ENCODE results near the gene CUX1.
"Not testable (repeated sequence)": the region's sequence is repeated elsewhere in the genome, so short reads cannot be mapped to it uniquely, and the experiment has no call there.

CUX1 gene

DNA sequence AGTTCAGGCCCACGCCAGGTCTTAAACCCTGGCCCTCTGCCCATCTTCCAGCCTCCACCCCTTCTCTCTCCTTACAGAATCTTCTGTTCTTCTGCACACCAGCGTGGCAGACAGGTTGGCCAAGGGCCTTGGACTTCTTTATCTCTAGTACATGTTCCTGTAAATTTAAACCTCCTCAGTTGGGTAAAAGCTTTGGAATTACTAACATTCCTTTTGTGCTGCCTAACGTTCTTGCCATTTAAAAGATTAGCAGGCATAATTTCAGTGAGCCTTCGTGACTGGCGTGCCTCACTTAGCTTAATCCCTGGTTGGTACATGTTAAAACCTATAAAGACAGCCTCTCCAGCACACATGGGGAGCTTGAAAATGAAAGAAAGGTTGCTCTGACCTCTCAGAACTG lies 192.2 kb downstream of the CUX1 start:
- no peak for DNase-seq (ENCODE audit: low read depth)

DNA sequence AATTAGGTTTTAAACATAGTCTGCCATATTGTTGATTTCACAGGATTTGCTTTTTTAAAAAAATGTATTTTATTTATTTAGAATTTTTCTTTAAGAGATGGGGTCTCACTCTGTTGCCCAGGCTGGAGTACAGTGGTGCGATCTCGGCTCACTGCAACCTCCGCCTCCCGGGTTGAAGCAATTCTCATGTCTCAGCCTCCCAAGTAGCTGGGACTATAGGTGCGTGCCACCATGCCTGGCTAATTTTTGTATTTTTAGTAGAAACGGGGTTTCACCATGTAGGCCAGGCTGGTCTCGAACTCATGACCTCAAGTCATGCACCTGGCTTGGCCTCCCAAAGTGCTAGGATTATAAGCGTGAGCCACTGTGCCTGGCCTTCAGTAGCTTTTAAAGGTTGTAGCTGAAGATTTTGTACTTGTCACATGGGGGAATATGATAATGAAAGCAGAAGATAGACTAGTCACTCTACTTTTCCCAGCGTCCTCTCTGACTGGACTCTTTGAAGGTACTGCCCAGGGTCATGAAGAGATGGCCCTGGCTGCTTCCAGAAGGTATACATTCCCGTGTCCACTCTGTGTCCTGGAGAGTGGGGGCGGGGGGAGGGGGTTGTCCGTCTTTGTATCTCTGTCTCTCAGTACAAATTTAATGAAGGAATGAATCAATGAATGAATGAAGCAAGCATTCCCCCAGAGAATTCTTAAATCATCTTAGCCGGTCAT lies 194.8 kb downstream of the CUX1 start:
- DNase-seq (ENCODE audit: low read depth): not testable (repeated sequence)

DNA sequence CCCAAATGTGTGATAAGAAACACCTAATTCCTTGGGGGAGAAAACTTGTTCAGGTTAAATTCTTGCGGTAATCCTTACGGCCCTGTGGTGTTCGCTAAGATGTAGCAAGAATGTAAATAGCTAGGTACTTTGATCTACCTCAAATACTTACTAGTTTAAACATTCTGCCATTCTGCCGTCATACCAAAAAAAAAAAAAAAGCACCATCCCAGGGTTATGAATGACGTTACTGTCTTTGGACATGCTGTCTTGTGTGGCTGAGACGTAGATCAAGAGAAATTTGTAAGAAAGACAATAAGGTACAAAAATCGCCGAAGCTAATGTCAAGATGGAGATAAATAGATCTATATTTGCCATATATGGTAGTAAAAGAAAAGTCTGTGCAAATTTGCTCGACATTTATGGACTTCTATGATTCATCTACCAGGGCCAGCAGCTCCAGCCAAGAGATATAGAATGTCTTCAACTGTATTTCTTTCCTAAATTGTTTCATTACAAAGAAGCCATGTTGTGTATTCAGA lies 195.6 kb downstream of the CUX1 start:
- no peak for DNase-seq (ENCODE audit: low read depth)

DNA sequence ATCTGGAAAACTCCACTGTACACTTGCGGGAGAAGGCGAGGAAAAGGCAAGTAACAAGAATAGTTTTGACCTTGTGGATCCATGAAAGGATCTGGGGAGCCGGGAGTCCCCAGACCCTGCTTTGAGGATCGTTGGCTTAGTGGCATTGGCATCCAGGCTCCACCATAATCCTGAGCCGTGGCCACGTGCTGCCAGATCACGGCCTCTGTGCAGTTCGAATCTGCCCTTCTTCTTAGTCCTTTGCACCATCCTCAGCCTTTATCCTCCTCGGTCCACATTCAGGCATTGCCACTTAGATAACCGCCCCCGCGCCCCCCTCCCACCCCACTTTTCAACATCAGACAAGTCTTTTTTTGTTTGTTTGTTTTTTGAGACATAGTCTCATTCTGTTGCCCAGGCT lies 201.4 kb downstream of the CUX1 start:
- no peak for DNase-seq (ENCODE audit: low read depth)

DNA sequence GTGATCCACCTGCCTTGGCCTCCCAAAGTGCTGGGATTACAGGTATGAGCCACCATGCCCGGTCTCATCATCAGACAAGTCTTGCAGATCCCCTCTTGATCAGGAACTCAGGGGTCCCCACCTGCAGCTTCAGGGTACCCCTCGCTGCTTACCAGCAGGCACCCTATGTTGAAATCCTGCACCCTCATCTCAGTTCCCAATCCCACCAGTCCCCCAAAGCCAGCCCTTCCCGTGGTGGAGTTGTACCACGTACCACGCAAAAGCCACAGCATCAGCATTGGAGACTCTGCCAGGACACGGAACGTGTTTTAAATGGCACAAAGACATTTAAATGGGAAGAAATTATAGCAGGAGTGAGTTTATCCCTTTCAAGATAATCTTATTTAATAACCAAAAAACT lies 202.0 kb downstream of the CUX1 start:
- no peak for DNase-seq (ENCODE audit: low read depth)

DNA sequence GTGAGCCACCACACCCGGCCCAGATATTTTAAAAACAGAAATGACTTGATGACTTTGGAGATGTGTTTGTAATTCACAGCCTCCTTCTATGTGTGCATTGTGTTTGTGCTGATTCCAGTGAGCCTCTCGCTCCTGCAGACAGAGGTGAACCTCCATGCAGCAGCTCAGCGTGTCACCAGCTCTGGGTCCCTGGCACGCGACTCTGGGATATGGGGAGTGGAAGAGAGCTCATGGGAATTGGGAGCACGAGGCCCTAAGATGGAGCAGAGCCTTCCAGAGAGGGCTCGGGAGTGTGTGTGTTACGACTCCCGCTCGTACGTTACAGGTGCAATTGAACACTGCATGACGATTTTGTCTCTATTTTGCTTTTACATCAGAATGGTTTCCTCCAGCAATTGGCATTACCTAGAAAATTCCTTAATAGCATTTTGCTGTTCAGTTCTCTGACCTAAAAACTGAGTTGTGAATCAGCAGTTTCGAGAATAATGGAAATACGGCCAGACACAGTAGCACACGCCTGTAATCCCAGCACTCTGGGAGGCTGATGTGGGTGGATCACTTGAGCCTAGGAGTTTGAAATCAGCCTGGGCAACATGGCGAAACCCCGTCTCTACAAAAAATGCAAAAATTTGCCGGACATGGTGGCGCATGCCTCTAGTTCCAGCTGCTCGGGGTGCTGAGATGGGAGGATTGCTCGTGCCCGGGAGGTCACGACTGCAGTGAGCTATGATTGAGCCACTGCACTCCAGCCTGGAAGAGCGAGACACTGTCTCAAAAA lies 204.6 kb downstream of the CUX1 start:
- no peak for DNase-seq (ENCODE audit: low read depth)

DNA sequence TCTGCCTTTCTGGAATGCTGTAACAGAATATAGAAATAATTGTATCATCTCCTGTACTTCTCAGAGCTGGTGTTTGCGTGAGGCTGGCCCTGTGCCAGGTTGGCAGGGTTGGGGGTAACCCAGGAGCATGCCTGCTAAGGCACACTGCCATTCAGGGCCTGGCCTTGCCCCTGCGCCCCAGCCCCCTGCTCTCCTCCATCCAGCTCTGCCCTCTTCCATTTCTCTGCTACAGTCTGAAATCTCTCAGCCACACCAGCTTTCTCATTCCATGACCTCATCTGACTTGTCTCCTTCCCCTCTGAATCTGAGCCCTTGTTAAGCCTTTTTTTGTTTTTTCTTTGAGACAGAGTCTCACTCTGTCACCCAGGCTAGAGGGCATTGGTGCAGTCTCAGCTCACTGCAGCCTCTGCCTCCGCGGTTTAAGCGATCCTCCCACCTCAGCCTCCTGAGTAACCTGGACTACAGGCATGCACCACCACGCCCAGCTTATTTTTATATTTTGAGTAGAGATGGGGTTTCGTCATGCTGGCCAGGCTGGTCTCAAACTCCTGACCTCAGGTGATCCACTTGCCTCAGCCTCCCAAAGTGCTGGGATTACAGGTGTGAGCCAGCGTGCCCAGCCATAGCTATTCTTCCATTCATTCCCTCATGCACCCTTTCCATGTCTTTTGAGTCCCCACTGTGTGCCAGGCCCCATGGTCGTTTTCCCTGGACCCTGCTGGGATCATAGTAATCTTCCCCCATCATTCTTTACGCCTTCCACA lies 206.8 kb downstream of the CUX1 start:
- DNase-seq (ENCODE audit: low read depth): no peak

DNA sequence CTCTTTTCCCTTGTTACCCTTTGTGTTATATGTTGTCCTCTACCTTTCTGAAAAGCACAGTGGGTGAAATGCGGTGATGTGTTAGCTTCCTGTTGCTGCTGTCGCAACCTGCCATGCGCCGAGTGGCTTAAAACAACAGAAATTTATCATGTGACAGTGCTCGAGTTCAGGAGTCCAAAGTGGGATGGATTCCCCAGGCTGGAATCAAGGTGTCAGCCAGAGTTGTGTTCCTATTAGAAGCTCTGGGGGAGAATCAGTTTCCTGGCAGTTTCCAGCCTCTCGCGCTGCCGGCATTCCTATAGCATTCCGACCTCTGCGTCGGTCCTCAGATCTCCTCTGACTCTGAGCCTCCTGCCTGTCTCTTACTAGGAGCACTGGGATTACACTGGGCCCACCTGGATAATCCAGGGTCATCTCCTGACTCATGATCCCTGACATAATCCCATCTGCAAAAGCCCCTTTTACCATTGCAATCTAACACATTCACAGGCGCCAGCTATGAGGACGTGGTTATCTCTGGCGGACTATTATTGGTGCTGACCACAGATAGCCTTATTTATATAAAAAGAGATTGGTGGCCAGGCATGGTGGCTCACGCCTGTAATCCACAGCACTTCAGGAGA lies 207.5 kb downstream of the CUX1 start:
- no peak for DNase-seq (ENCODE audit: low read depth)

DNA sequence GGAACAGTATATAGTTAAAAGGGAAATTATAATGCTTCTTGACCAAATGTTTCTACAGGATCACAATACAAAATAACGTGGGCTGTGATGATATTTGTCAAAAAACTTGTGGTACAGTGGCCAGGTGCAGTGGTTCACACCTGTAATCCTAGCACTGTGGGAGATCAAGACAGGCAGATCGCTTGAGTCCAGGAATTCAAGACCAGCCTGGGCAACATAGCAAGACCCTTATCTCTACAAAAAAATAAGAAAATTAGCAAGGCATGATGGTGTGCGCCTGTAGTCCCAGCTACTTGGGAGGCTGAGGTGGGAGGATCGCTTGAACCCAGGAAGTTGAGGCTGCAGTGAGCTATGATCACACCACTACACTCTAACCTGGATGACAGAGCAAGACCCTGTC lies 208.4 kb downstream of the CUX1 start:
- DNase-seq (ENCODE audit: low read depth): not testable (repeated sequence)

DNA sequence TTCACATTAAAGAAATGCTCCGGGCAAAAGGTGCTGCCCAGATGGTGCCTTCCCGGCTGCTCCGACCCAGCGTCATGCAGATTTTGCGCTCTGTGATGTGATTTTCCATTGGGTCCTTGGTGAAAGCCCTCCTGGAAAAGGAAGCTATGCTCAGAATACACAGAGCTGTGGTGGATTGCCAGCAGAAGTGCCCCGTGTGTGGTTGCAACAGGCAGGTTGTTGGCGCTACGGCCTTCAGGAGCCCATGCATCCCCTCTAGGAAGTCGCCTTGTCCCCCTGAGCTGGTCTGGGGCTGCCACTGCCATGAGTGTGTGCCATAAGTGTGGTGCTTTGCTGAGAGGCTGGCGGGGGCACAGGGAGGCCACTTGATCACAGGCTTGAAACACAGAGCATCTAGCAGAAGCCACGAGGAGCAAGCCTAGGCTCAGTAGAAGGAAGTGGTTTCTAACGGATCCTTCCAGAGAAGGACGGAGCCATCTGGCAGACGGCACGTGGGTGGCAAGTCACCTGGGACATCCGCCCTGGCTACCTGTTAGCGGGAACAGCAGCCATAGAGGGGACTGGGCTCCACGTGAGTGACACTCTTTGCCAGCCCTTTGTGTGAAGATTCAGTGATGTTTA lies 210.9 kb downstream of the CUX1 start:
- no peak for DNase-seq (ENCODE audit: low read depth)

DNA sequence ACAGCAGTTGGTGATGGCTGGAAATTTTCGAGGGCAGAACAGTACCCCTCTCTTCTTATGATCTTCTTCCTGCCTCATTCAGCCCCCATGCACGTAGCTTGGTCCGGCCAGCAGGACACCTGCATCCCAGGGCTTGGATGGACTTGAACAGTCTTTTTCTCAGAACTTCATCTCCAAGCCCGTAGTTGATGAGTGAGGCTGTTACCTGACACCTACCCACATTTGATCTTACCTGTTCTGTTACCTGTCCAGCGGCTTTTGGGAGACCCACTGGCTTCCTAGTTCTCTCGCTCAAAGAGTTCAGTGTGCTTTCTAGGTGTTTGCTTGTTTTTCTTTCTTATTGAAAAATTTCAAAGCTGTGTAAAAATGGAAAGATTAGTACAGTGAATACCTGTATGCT lies 212.2 kb downstream of the CUX1 start:
- no peak for DNase-seq (ENCODE audit: low read depth)

DNA sequence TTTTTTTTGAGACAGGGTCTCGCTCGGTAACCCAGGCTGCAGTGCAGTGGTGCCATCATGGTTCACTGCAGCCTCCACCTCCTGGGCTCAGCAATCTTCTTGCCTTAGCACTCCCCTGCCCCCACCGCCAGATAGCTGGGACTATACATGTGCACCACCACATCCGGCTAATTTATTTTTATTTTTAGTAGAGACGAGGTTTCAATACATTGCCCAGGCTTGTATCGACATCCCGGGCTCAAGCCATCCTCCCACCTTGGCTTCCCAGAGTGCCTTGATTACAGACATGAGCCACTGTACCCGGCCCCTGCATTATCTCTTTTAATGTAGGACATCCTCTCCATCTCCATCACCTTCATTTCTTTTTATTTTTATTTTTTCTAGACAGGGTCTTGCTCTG lies 213.3 kb downstream of the CUX1 start:
- no peak for DNase-seq (ENCODE audit: low read depth)

DNA sequence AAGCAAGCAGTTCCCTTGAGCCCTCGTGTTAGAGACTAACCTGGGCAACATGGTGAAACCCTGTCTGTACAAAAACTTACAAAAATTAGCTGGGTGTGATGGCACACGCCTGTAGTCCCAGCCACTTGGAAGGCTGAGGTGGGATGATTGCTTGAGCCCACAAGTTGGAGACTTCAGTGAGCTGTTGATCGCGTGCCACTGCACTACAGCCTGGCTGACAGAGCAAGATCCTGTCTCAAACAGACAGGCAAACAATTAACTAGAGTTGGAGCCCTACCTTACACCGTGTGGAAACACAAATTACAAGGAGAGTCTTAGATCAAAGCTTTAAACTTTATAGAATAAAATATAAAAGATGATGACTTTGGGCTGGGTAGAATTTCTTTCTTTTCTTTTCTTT lies 219.5 kb downstream of the CUX1 start:
- no peak for DNase-seq (ENCODE audit: low read depth)

DNA sequence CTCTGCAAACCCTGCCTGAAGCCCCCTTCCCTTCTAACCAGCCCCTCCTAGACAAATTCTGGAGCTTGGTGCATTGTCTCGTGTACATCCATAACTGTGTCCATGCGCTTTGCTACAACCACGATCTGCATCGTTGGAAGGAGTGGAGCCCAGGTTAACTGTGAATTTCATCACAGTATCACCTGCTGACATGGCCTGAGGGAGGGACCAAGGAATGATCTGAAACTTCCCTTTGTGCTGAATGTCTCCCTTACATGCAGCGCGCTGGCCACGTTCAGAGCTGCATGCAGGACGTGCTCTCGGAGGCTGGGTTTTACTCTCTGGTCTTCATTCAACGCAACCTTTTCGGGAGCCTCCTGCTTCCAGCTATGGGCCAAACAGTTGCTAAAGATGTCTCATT lies 222.3 kb downstream of the CUX1 start:
- no peak for DNase-seq (ENCODE audit: low read depth)

DNA sequence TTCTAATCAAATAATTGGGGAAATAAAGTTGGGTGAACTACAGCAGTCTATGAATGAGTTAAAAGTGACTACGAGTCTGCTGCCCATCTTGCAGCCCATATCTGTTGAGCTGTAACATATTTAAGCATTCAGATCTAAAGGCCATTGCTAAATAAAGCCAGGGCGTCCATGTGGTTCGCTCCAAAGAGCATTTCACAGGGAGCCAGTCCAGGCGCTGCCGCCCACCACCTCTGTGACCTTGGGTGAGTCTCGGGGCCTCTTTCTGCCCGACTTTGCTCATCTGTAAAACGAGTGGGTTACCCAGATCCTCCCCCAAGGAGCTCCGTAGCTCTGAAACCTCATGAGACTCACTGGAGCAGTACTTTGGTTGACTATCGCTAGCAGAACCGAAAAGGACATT lies 223.1 kb downstream of the CUX1 start:
- DNase-seq (ENCODE audit: low read depth): no peak

DNA sequence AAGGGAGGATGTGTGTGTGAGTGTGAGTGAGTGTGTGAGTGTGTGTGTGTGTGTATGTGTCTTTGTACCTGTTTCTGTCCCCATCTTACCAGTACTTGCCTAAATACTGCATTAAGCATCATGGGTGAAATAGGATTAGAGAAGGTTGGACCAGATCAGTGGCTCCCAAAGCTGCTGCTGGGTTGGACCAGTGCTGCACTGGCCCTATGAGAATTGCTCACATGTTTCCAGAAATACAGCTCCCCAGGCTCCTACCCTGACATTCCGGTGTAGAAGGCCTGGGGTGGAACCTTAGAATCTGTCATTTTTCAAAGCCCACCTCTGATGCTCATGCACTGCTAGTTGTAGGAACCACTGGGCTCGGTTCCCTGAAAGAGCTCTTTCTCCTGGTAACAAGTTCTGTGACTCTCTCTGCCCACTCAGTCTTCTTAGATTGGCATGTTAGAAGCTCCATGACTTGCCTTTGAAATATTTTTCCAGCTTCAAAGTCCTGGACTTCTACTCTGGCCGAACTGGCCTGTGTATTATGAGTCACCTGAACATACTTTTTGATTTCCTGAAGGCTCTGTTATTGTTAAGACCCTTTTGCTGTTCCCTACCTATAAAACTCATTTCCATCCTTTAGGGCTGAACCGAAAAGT lies 224.7 kb downstream of the CUX1 start:
- no peak for DNase-seq (ENCODE audit: low read depth)

DNA sequence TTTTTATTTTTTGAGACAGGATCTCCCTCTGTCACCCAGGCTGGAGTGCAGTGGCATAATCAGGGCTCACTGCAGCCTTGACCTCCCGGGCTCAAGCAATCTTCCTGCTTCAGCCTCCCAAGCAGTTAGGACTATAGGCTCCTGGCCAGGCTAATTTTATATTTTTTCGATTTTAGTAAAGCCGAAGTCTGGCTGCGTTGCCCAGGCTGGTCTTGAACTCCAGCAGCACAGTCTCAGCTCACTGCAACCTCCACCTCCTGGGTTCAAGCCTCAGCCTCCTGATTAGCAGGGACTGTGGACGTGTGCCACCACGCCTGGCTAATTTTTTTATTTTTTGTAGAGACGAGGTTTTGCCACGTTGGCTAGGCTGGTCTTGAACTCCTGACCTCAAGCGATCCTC lies 225.4 kb downstream of the CUX1 start:
- not testable (repeated sequence) for DNase-seq (ENCODE audit: low read depth)

DNA sequence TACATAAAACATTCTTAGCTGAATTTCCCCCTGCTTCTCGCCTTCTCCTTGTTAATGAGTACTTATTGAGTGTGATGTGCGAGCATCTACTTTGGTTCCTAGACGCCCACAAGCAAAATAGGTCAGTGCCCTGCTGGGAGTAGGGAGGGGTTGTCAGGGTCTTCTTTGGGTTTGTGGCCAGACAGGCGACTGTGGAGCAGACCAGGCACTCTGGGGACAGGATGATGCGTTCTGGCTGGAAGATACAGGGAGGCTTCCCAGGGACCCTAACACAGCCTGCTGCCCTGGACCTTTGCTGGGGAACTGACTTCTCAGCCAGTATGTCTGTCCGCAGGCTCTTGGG lies 227.2 kb downstream of the CUX1 start:
- DNase-seq (ENCODE audit: low read depth): no peak

DNA sequence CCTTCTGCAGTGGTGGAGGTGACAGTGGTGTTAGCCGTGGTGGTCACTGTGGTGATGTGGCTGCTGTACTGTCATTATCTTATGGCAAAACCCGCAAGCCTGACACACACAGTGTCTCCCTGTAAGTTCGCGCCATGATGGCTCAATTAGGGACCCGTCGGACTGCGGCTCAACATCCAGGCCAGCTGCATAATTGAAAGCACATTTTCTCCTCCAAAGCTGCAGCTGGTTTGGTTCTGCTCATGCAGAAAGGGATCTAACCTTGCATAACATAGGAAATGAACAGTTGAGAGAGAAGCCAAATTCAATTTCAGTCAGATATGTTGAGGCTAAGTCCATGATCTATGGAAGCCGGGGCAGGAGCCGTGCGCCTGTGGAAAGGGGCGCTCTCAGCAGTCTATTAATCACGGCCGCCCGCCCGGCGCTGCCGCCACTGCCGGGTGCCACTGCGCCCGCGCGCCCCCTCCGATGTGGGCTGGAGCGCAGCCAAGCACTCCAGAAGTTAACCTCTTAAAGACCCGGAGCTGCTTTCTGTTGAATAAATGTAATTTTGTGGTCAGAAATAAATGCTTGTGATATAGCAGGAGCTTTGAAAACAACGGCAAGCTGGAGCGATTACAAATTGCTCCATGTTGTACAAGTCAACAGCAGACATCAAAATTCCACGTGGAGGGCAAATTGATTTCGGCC lies 227.7 kb downstream of the CUX1 start:
- DNase-seq (ENCODE audit: low read depth): no peak

DNA sequence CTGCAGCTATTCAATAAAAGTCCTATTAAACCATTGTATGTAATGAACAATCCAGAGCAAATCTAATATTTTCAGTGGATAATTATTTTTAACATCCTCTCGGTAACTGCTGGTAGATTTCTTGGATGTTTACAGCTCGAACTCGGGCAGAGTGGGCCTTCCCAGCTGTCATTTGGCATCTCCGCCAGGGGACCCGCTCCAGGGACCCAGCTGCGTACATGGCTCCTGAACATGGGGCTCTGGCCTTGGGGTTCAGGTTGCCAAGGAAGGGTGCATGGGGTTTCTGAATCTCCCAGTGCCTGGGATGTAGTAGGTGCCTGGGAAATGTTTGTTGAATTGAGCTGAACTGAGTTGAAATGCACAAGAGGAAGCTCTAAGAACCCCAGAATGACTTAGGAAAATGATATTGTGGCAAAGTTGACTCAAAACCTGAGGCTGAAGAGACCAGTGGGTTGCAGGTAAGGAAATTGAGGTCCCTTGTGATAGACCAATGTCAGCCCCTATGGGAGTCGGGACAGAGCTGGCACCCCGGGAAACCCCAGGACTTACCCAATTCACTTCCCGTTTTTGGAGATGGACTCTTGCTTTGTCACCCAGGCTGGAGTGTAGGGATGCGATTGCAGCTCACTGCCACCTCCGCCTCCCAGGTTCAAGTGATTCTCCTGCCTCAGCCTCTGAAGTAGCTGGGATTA lies 228.4 kb downstream of the CUX1 start:
- no peak for DNase-seq (ENCODE audit: low read depth)
